PC-9 (cell line): Measurements from ENCODE around the gene CTNND2.
A peak's percentile ranks its signal among the peaks of the same experiment; 100 is the strongest.

Experiments
- EZH2 ChIP-seq: fragments of 200-600 bp; sonication (generic); IDR thresholded peaks from 2 replicates; pipeline ENCODE4 v1.8.0; 2017; ENCODE audit warnings: antibody characterized with exemption, low read depth
- TF ChIP-seq, protein P1 (sequence below): fragments of 200-600 bp; sonication (generic); conservative IDR thresholded peaks from 2 replicates; pipeline ENCODE4 v1.6.1; 2017; ENCODE audit warnings: mixed run types, antibody characterized with exemption, mild to moderate bottlenecking, moderate library complexity

DNA sequence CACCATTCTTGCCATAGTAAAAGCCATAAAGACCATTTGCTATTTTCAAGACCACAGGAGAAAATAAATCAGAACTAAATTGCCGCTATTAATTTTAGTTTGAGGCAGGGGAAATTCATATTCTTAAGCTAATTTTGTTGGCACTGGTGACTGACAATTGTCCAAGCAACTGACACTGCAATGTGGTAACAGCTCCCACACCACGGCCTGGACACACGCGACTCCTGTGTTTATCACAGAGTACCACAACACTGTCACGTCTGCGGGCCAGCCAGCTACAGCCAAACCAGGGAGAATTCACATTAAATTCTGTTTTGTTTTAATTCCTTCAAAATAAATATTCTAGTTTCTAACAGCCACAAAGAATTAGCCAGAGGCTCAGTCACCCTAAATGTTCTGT lies 481.9 kb downstream of the CTNND2 start:
- TF ChIP-seq EZH2: 0 out of 2 replicates have a peak, but pooled peaks have one; percentile 54
- TF ChIP-seq, protein P1, sequence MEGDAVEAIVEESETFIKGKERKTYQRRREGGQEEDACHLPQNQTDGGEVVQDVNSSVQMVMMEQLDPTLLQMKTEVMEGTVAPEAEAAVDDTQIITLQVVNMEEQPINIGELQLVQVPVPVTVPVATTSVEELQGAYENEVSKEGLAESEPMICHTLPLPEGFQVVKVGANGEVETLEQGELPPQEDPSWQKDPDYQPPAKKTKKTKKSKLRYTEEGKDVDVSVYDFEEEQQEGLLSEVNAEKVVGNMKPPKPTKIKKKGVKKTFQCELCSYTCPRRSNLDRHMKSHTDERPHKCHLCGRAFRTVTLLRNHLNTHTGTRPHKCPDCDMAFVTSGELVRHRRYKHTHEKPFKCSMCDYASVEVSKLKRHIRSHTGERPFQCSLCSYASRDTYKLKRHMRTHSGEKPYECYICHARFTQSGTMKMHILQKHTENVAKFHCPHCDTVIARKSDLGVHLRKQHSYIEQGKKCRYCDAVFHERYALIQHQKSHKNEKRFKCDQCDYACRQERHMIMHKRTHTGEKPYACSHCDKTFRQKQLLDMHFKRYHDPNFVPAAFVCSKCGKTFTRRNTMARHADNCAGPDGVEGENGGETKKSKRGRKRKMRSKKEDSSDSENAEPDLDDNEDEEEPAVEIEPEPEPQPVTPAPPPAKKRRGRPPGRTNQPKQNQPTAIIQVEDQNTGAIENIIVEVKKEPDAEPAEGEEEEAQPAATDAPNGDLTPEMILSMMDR: no peak
